ENCODE results near the gene BRI3BP. TPM values are rescaled to one million over a fixed set of nuclear protein-coding genes. Genes with fewer than 3 reads are reported as not detected.

BRI3BP gene
- total and polyA plus RNA-seq, 10 donors, result 3.3 to 13.4 (median 11.9) TPM

DNA sequence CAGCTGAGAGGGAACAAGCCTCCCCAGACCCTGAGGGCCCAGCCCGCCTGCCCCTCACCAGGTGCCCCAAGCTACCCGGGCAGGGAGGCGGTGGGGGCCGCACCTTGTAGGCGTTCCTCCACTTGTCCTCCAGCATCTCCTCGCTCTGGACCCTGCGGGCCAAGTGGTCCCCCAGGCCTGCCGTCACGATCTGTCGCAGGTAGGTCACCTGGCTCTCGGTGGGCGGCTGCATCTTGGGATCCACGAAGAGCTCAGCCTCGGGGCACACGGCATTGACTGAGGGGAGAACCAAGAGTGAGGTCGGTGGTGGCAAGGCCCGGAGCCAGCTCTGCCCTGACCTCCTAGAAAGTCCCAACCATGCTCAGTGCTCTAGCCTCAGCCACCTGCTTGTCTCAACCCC is 41.1 kb upstream of the BRI3BP start:
- H3K36me3 ChIP-seq, result peaks cover 0 to 100% (median 94%) of the 10 kb centered on the region in 6 donors
- 86 to 96% (median 91%) methylated on average over 16 to 17 of the region's 17 CpGs for WGBS, 5 donors
- H3K9me3 ChIP-seq, result no peaks in the 10 kb centered on the region
- no peak overlapping the region for H3K27ac ChIP-seq
- H3K27me3 ChIP-seq (replicated peaks in 1 of 7), result no peaks in the 10 kb centered on the region
- H3K4me1 ChIP-seq, result no peaks in the 10 kb centered on the region
- DNase-seq, result no peak
- intact Hi-C loops (cut with DNase I; ENCODE audit: low total_unique reads), result no loop called here
- H3K4me3 ChIP-seq, result no peak overlapping the region
- TF ChIP-seq, protein P1, sequence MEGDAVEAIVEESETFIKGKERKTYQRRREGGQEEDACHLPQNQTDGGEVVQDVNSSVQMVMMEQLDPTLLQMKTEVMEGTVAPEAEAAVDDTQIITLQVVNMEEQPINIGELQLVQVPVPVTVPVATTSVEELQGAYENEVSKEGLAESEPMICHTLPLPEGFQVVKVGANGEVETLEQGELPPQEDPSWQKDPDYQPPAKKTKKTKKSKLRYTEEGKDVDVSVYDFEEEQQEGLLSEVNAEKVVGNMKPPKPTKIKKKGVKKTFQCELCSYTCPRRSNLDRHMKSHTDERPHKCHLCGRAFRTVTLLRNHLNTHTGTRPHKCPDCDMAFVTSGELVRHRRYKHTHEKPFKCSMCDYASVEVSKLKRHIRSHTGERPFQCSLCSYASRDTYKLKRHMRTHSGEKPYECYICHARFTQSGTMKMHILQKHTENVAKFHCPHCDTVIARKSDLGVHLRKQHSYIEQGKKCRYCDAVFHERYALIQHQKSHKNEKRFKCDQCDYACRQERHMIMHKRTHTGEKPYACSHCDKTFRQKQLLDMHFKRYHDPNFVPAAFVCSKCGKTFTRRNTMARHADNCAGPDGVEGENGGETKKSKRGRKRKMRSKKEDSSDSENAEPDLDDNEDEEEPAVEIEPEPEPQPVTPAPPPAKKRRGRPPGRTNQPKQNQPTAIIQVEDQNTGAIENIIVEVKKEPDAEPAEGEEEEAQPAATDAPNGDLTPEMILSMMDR (IDR thresholded peaks at IDR 0.05 in 8 of 11, conservative IDR thresholded peaks at IDR 0.05 in 3 of 11), result no peak
- TF ChIP-seq POLR2AphosphoS5 (IDR thresholded peaks at IDR 0.05), result peak in 1 of 3 donors; percentile 24
- no peak for TF ChIP-seq POLR2A (IDR thresholded peaks at IDR 0.05)

GRCh38 chr12:124952801-124953200 is 40.6 kb upstream of the BRI3BP start:
- Histone ChIP-seq H3K27ac (no peak overlapping the region), H3K4me3 (no peak overlapping the region), H3K9me3 (no peaks in the 10 kb centered on the region), H3K4me1 (no peaks in the 10 kb centered on the region), H3K36me3 (peaks cover 0 to 100% (median 94%) of the 10 kb centered on the region in 6 donors), H3K27me3 (replicated peaks in 1 of 7) (no peaks in the 10 kb centered on the region)
- intact Hi-C loops (cut with DNase I; ENCODE audit: low total_unique reads), result no loop called here
- no peak for TF ChIP-seq POLR2A (IDR thresholded peaks at IDR 0.05)
- 31 to 94% (median 69%) methylated on average over 3 to 8 of the region's 8 CpGs for WGBS, 5 donors
- no peak for DNase-seq

- Histone ChIP-seq H3K27ac (no peak overlapping the region), H3K4me3 (no peak overlapping the region), H3K4me1 (no peaks in the 10 kb centered on the region), H3K9me3 (no peaks in the 10 kb centered on the region), H3K36me3 (peaks cover 0 to 100% (median 95%) of the 10 kb centered on the region in 6 donors), H3K27me3 (replicated peaks in 1 of 7) (no peaks in the 10 kb centered on the region)
- TF ChIP-seq POLR2AphosphoS5 (IDR thresholded peaks at IDR 0.05) (peak in 1 of 3 donors; percentile 19), POLR2A (IDR thresholded peaks at IDR 0.05) (no peak)
- TF ChIP-seq, protein P1 (IDR thresholded peaks at IDR 0.05 in 8 of 11, conservative IDR thresholded peaks at IDR 0.05 in 3 of 11), result no peak
- intact Hi-C loops (cut with DNase I; ENCODE audit: low total_unique reads), result no loop called here
- 93 to 95% (median 94%) methylated on average over 28 to 32 of the region's 32 CpGs for WGBS, 5 donors
- no peak for DNase-seq
These were observed 39.6 kb upstream of the BRI3BP start for GRCh38 chr12:124953689-124954405.

DNA sequence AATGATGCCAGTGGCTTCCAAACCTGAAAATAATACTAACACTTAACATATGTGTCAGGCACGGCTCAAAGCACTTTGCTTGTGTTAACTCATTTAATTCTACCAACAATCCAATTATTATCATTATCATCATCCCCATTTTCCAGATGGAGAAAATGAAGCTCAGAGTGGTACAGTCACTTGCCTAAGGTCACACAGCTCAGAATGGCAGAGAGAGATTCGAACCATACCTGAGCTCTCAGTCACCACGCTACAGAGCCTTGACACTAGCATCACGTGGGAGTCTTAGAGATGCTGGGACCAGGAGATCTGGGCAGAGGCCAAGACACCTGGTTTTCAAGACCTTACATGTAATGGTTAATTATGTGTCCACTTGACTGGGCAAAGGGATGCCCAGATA is 38.7 kb upstream of the BRI3BP start:
- Histone ChIP-seq H3K4me3 (no peak overlapping the region), H3K27me3 (replicated peaks in 1 of 7) (no peaks in the 10 kb centered on the region), H3K27ac (no peak overlapping the region), H3K36me3 (peaks cover 0 to 100% (median 95%) of the 10 kb centered on the region in 6 donors), H3K9me3 (no peaks in the 10 kb centered on the region), H3K4me1 (no peaks in the 10 kb centered on the region)
- TF ChIP-seq POLR2A (IDR thresholded peaks at IDR 0.05) (no peak), POLR2AphosphoS5 (IDR thresholded peaks at IDR 0.05) (no peak)
- TF ChIP-seq, protein P1 (IDR thresholded peaks at IDR 0.05 in 8 of 11, conservative IDR thresholded peaks at IDR 0.05 in 3 of 11), result no peak
- no peak for DNase-seq
- whole genome bisulfite sequencing, 5 donors, result 91 to 98% (median 95%) methylated on average over 4 of the region's 4 CpGs
- intact Hi-C loops (cut with DNase I; ENCODE audit: low total_unique reads), result no loop called here
